Stomach (tissue), 8 donors: ENCODE results near the gene STYXL1. TPM values are rescaled to one million over a fixed set of nuclear protein-coding genes. Genes with fewer than 3 reads are reported as not detected.

ENCODE experiments used
- polyA plus RNA-seq, 3 donors: library from polyadenylated mRNA; stranded (reverse); fragments of 200-250 nt; gene quantifications; one replicate each; pipeline ENCODE4 v1.2.3, GENCODE V29; 2013
- small RNA-seq, 4 donors: library from RNA; depleted of rRNA; stranded (forward); fragments of <200 nt; gene quantifications; one replicate each; pipeline ENCODE3, GENCODE V24; 2016
- total RNA-seq, 5 donors: library from RNA; depleted of rRNA; stranded (reverse); fragments of >200 nt; gene quantifications; one replicate each; pipeline versions ENCODE4 v1.1.0 to v1.2.3, GENCODE V29; 2014 to 2016
- donor health status: healthy with polysubstance abuse.
- donor health status: Bipolar disorder and iron deficiency.
- donor health status: healthy.

The STYXL1 gene
- total and polyA plus RNA-seq, 8 donors, result 12.3 to 58.1 (median 33.4) TPM

Small RNA genes within 50 kb of the gene (small RNA-seq; reads per million reads assigned to genes)
- 0 reads per million in 4 donors for gene RNU6-863P

Other genes starting within 250 kb of the STYXL1 start
- 1 to 10 TPM in 2 of 5 donors, not detected in 3; 2.9 to 9.1 TPM for gene CCL24, start 234.2 kb downstream of the STYXL1 start, total RNA-seq
- 1 to 10 TPM in 2 of 3 donors, not detected in 1; 2.1 to 4.6 TPM for gene CCL24, start 234.2 kb downstream of the STYXL1 start, polyA plus RNA-seq
- gene RHBDD2, start 169.0 kb downstream of the STYXL1 start, total RNA-seq, result 10 to 100 TPM; 15.8 to 95.9 (median 25.0) TPM
- 10 to 100 TPM; 43.9 to 50.4 (median 47.0) TPM for gene RHBDD2, start 169.0 kb downstream of the STYXL1 start, polyA plus RNA-seq
- gene POR, start 132.8 kb downstream of the STYXL1 start, total RNA-seq, result 100 to 1,000 TPM in 1 of 5 donors, 10 to 100 TPM in 4; 36.2 to 304 (median 78.0) TPM
- gene POR, start 132.8 kb downstream of the STYXL1 start, polyA plus RNA-seq, result 10 to 100 TPM; 30.4 to 88.6 (median 42.0) TPM
- 10 to 100 TPM in 4 of 5 donors, 1 to 10 TPM in 1; 4.1 to 75.3 (median 24.2) TPM for gene TMEM120A, start 53.4 kb downstream of the STYXL1 start, total RNA-seq
- gene TMEM120A, start 53.4 kb downstream of the STYXL1 start, polyA plus RNA-seq, result 10 to 100 TPM; 53.6 to 78.6 (median 68.3) TPM
- 100 to 1,000 TPM in 2 of 5 donors, 10 to 100 TPM in 3; 41.1 to 227 (median 71.9) TPM for gene MDH2, start 106 bp upstream of the STYXL1 start, total RNA-seq
- gene MDH2, start 106 bp upstream of the STYXL1 start, polyA plus RNA-seq, result 100 to 1,000 TPM in 1 of 3 donors, 10 to 100 TPM in 2; 81.5 to 107 (median 89.2) TPM
- 1 to 10 TPM in 2 of 5 donors, under 1 TPM in 1, not detected in 2; 0.37 to 6.4 (median 5.1) TPM for gene SRRM3, start 153.9 kb upstream of the STYXL1 start, total RNA-seq
- gene SRRM3, start 153.9 kb upstream of the STYXL1 start, polyA plus RNA-seq, result 1 to 10 TPM; 3.8 to 5.6 (median 5.5) TPM